Caco-2 (cell line): ENCODE results near the gene TWNK. TPM values are rescaled to one million over a fixed set of nuclear protein-coding genes. Genes with fewer than 3 reads are reported as not detected.

Source experiments
- BruUV-seq: library from RNA; stranded (reverse); fragments of 400-500 nt; replicated peaks from 2 replicates; lab custom pipeline; 2021; lab: Mats Ljungman, UMichigan
- CTCF ChIA-PET: fragments of 300-600 bp; sonication (Branson Sonifier 250); formaldehyde crosslinking; loops from one replicate; lab custom pipeline; 2022; ENCODE audit warnings: antibody characterized with exemption; lab: Charles Lee
- POLR2A ChIA-PET: fragments of 300-600 bp; sonication (Branson Sonifier 250); formaldehyde crosslinking; loops from one replicate; lab custom pipeline; 2022; ENCODE audit warnings: antibody characterized with exemption; lab: Charles Lee
- DNase-seq, 2 experiments: peaks; one replicate each; pipeline versions ENCODE4 v3.0.0 to v3.0.0-alpha.2; 2020 to 2022
- H3K27me3 ChIP-seq: replicated peaks from 2 replicates; pipeline ENCODE4 v1.6.0; 2011; ENCODE audit warnings: low read length; ENCODE audit not compliant: control insufficient read depth, insufficient read depth
- H3K36me3 ChIP-seq: 2 replicates; pipeline ENCODE4 v1.5.1; 2011; ENCODE audit warnings: low read length; ENCODE audit not compliant: control insufficient read depth, insufficient read depth
- H3K4me1 ChIP-seq: fragments of 250-450 bp; sonication (Bioruptor Pico); 2 replicates; pipeline ENCODE4 v1.5.1; 2020; ENCODE audit warnings: mild to moderate bottlenecking
- H3K4me3 ChIP-seq: 2 replicates; pipeline ENCODE4 v1.5.1; 2011; ENCODE audit warnings: low read depth, mild to moderate bottlenecking, control low read depth, low read length
- H3K9me3 ChIP-seq: fragments of 250-450 bp; sonication (Bioruptor Pico); 2 replicates; pipeline ENCODE4 v1.5.1; 2020; ENCODE audit warnings: mild to moderate bottlenecking, moderate library complexity
- H3K27ac Mint-ChIP-seq: one replicate; pipeline ENCODE4 v1.8.0; 2022; ENCODE audit warnings: mixed read lengths; ENCODE audit not compliant: unreplicated experiment
- H3K27me3 Mint-ChIP-seq: one replicate; pipeline ENCODE4 v1.8.0; 2022; ENCODE audit warnings: mixed read lengths; ENCODE audit not compliant: insufficient read depth, unreplicated experiment
- H3K36me3 Mint-ChIP-seq: one replicate; pipeline ENCODE4 v1.8.0; 2022; ENCODE audit warnings: mild to moderate bottlenecking, mixed read lengths; ENCODE audit not compliant: insufficient read depth, unreplicated experiment
- H3K4me1 Mint-ChIP-seq: one replicate; pipeline ENCODE4 v1.8.0; 2022; ENCODE audit warnings: low read depth, mixed read lengths; ENCODE audit not compliant: unreplicated experiment
- H3K4me3 Mint-ChIP-seq: one replicate; pipeline ENCODE4 v1.8.0; 2022; ENCODE audit warnings: mild to moderate bottlenecking, moderate library complexity, mixed read lengths; ENCODE audit not compliant: unreplicated experiment
- H3K9me3 Mint-ChIP-seq: one replicate; pipeline ENCODE4 v1.8.0; 2022; ENCODE audit warnings: mixed read lengths; ENCODE audit not compliant: unreplicated experiment
- intact Hi-C: fragments of 100-400 bp; cut with micrococcal nuclease; formaldehyde crosslinking; loops from one replicate; pipeline ENCODE4 v1.10.0; 2022; ENCODE audit not compliant: unreplicated experiment
- total RNA-seq: library from RNA; stranded (reverse); gene quantifications from 2 replicates; pipeline ENCODE4 v1.2.3, GENCODE V29; 2022
- TF ChIP-seq, protein P1 (sequence below), 2 experiments: fragments of 200-600 bp in 1 of 2; IDR thresholded peaks; 1 replicate in 1 of 2; 2 replicates in 1 of 2; pipeline versions ENCODE4 v1.5.1 to v1.8.0; 2011 to 2022; ENCODE audit warnings: antibody characterized with exemption in 1 of 2, control low read depth in 1 of 2, inconsistent platforms in 1 of 2, low read depth in 1 of 2, low read length in 1 of 2, mild to moderate bottlenecking in 1 of 2, moderate library complexity in 1 of 2; ENCODE audit not compliant: insufficient read depth in 1 of 2, severe bottlenecking in 1 of 2, unreplicated experiment in 1 of 2

The TWNK gene
- total RNA-seq, 1 experiment from 2014 or later: 29.8 TPM

DNA sequence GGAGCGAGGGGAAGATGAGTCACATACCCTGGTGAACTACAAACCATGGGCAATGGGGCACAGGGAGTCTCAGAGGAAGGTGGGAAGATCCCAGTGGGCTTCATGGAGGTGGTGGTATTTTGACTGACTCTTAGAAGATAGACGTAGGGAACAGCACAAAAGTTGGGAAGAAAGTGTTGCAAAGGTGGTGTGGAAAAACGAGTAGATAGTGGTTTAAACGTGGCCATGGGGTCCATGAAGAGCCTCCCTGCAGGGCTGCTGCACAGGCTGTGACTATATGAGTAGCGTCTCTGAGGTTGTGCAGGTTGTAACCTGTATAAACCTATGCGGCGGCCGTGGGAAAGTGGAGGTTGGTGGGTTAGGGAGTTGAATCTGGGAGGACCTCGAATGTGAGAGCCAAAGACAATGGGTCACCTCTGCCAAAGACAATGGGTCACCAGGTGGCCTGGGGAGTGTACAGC lies 26.1 kb downstream of the TWNK start:
- no peak overlapping the region for H3K4me3 Mint-ChIP-seq
- no peaks in the 10 kb centered on the region for H3K9me3 Mint-ChIP-seq
- H3K27me3 ChIP-seq: no peaks in the 10 kb centered on the region
- no peaks in the 10 kb centered on the region for H3K36me3 Mint-ChIP-seq
- peaks cover 17% of the 10 kb centered on the region for H3K4me1 Mint-ChIP-seq
- H3K27me3 Mint-ChIP-seq: no peaks in the 10 kb centered on the region
- peaks cover 4% of the 10 kb centered on the region; the same call in 1 of the 2 replicates for H3K4me1 ChIP-seq
- no peak overlapping the region for H3K4me3 ChIP-seq
- intact Hi-C loops: loop anchor here (1.0 to 5.0 kb wide), 5 partner anchors 16 to 451 kb away; no protein-coding TSS in a partner anchor
- H3K9me3 ChIP-seq: no peaks in the 10 kb centered on the region
- DNase-seq: no peak
- peak overlapping the region; percentile 2 for H3K27ac Mint-ChIP-seq
- POLR2A ChIA-PET: no interaction called here
- no peaks in the 10 kb centered on the region for H3K36me3 ChIP-seq
- TF ChIP-seq, protein P1, sequence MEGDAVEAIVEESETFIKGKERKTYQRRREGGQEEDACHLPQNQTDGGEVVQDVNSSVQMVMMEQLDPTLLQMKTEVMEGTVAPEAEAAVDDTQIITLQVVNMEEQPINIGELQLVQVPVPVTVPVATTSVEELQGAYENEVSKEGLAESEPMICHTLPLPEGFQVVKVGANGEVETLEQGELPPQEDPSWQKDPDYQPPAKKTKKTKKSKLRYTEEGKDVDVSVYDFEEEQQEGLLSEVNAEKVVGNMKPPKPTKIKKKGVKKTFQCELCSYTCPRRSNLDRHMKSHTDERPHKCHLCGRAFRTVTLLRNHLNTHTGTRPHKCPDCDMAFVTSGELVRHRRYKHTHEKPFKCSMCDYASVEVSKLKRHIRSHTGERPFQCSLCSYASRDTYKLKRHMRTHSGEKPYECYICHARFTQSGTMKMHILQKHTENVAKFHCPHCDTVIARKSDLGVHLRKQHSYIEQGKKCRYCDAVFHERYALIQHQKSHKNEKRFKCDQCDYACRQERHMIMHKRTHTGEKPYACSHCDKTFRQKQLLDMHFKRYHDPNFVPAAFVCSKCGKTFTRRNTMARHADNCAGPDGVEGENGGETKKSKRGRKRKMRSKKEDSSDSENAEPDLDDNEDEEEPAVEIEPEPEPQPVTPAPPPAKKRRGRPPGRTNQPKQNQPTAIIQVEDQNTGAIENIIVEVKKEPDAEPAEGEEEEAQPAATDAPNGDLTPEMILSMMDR (IDR thresholded peaks at IDR 0.05; ENCODE audit: insufficient read depth in 1 of 2, low read depth in 1 of 2, low read length in 1 of 2, severe bottlenecking in 1 of 2, unreplicated experiment in 1 of 2): no peak
- BruUV-seq: no TSS peak
- CTCF ChIA-PET: interaction anchor here (0.8 to 2.5 kb wide), 4 partner anchors 17 to 135 kb away, joined by 3 to 58 read pairs (median 15); partner anchors contain the start of genes LZTS2, PDZD7, SEMA4G and SFXN3

DNA sequence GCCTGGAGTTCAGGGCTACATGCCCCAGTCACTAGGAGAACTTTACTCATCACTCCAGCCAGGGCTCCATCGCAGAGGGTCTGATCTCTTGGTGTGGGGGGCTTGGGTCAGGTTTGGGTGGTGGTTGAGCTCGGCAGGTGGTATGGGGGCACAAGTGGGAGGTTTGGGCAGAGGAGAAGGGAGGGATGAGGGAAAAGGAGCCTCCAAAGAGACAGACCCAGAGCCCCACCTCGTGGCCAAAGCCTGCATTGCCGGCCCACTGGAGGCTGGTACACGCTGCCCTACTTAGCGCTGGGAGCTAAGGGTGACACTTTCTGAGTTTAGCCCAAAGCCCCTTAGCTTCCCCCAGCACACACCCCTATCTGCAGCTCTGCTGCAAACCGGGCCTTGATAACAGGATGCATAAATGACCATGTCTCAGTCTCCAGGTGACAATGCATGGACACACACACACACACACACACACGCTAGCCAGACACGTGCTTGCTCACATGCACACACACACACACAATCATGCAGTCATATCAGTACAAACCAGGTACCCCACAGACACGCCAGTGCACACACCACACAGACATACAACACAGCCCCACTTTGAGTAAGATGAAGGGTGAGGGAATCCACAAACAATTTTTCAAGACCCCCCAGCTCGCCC lies 27.0 kb downstream of the TWNK start:
- Mint-ChIP-seq H3K27ac (no peak overlapping the region), H3K9me3 (no peaks in the 10 kb centered on the region), H3K4me3 (no peak overlapping the region), H3K27me3 (no peaks in the 10 kb centered on the region), H3K36me3 (no peaks in the 10 kb centered on the region), H3K4me1 (peaks cover 20% of the 10 kb centered on the region)
- intact Hi-C loops: loop anchor here (5.0 kb wide), 3 partner anchors 82 to 452 kb away; no protein-coding TSS in a partner anchor
- ChIA-PET CTCF (interaction anchor here (0.5 to 2.5 kb wide), 16 partner anchors 10 to 271 kb away, joined by 3 to 58 read pairs (median 4); partner anchors contain the start of genes LZTS2, PDZD7, SEMA4G and SFXN3), POLR2A (interaction anchor here (0.6 to 0.7 kb wide), 2 partner anchors 16 to 44 kb away, joined by 3 to 5 read pairs; partner anchors contain the start of gene PDZD7)
- H3K36me3 ChIP-seq: no peaks in the 10 kb centered on the region
- H3K4me1 ChIP-seq: peaks cover 11% of the 10 kb centered on the region; the same call in 1 of the 2 replicates
- no peaks in the 10 kb centered on the region for H3K27me3 ChIP-seq
- no TSS peak for BruUV-seq
- H3K9me3 ChIP-seq: no peaks in the 10 kb centered on the region
- TF ChIP-seq, protein P1 (IDR thresholded peaks at IDR 0.05; ENCODE audit: insufficient read depth in 1 of 2, low read depth in 1 of 2, low read length in 1 of 2, severe bottlenecking in 1 of 2, unreplicated experiment in 1 of 2): peak; percentile 82 to 96
- no peak overlapping the region for H3K4me3 ChIP-seq
- peak; percentile 81 to 89 for DNase-seq

DNA sequence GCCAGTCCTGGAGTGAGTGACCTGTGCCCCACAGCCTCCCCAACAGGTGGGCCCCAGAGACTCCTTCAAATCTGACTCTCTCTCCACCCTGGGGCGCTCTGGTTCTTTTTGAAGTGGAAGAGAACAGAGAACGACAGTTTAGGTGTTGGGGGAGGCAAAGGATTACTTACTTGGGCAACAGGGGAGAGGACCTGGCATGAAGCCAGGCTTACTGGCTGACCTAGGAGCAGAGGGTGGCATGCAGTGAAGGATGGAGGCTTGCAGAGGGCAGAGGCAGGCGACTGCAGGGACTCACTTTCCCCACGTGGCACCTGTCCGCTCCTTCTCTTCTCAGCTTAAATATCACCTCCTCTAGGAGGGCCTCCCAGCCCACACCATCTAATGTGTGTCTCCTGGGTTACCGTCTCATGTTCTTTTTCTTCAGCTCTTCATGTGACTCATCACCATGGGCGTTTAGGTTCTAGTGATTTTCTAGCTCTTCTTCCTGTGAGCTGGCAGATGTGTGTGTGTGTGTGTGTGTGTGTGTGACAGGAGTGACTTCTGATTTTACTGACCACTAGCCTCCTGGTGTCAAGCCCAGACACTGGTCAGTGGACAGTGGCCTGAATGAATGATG lies 27.7 kb downstream of the TWNK start:
- POLR2A ChIA-PET: interaction anchor here (0.6 to 0.7 kb wide), 2 partner anchors 16 to 43 kb away, joined by 3 to 5 read pairs; partner anchors contain the start of gene PDZD7

More for the DNA sequence above, 27.7 kb downstream of the TWNK start:
- Mint-ChIP-seq H3K4me1 (peaks cover 20% of the 10 kb centered on the region), H3K27ac (no peak overlapping the region), H3K9me3 (no peaks in the 10 kb centered on the region), H3K27me3 (no peaks in the 10 kb centered on the region), H3K36me3 (no peaks in the 10 kb centered on the region), H3K4me3 (no peak overlapping the region)
- DNase-seq: no peak
- no peak overlapping the region for H3K4me3 ChIP-seq
- TF ChIP-seq, protein P1 (IDR thresholded peaks at IDR 0.05; ENCODE audit: insufficient read depth in 1 of 2, low read depth in 1 of 2, low read length in 1 of 2, severe bottlenecking in 1 of 2, unreplicated experiment in 1 of 2): no peak
- CTCF ChIA-PET: interaction anchor here (0.5 to 2.5 kb wide), 15 partner anchors 11 to 272 kb away, joined by 3 to 58 read pairs (median 5); partner anchors contain the start of genes LZTS2, PDZD7 and SFXN3
- BruUV-seq: no TSS peak
- intact Hi-C loops: loop anchor here (5.0 kb wide), 3 partner anchors 83 to 453 kb away; no protein-coding TSS in a partner anchor
- H3K36me3 ChIP-seq: no peaks in the 10 kb centered on the region
- H3K9me3 ChIP-seq: no peaks in the 10 kb centered on the region
- H3K4me1 ChIP-seq: peaks cover 11% of the 10 kb centered on the region; the same call in 1 of the 2 replicates
- no peaks in the 10 kb centered on the region for H3K27me3 ChIP-seq
